Subcutaneous abdominal adipose tissue (tissue), 5 donors: ENCODE results near the gene ATF6B.
"Not testable (repeated sequence)": the region's sequence is repeated elsewhere in the genome, so short reads cannot be mapped to it uniquely, and the experiment has no call there.

ENCODE experiments used
- H3K27ac ChIP-seq: one replicate; pipeline ENCODE4 v1.7.0; 2013; ENCODE audit warnings: low read depth, mild to moderate bottlenecking, inconsistent platforms, low read length, moderate library complexity
- H3K27me3 ChIP-seq, 5 donors: one replicate each; pipeline ENCODE4 v1.7.0; 2013; ENCODE audit warnings: low read length in 5 of 5, inconsistent platforms in 1 of 5; ENCODE audit not compliant: control insufficient read depth in 5 of 5, insufficient read depth in 4 of 5
- H3K36me3 ChIP-seq, 5 donors: one replicate each; pipeline ENCODE4 v1.7.0; 2013; ENCODE audit warnings: low read length in 5 of 5; ENCODE audit not compliant: control insufficient read depth in 5 of 5, insufficient read depth in 5 of 5
- H3K4me1 ChIP-seq, 5 donors: one replicate each; pipeline ENCODE4 v1.7.0; 2013; ENCODE audit warnings: low read length in 5 of 5, mild to moderate bottlenecking in 3 of 5, moderate library complexity in 1 of 5; ENCODE audit not compliant: control insufficient read depth in 5 of 5, insufficient read depth in 5 of 5
- H3K4me3 ChIP-seq, 5 donors: one replicate each; pipeline ENCODE4 v1.7.0; 2013; ENCODE audit warnings: low read length in 5 of 5, low read depth in 1 of 5
- H3K9ac ChIP-seq, 5 donors: one replicate each; pipeline ENCODE4 v1.7.0; 2013; ENCODE audit warnings: low read length in 5 of 5, mild to moderate bottlenecking in 4 of 5, moderate library complexity in 3 of 5
- H3K9me3 ChIP-seq, 5 donors: one replicate each; pipeline ENCODE4 v1.7.0; 2013; ENCODE audit warnings: low read length in 5 of 5; ENCODE audit not compliant: control insufficient read depth in 5 of 5
- donor health status: healthy.
- donor health status: healthy.
- donor health status: healthy.
- donor health status: healthy.
- donor health status: healthy.

ATF6B gene

GRCh38 chr6:32149092-32149755, 21.2 kb upstream of the ATF6B start:
- Histone ChIP-seq H3K27me3 (peaks cover 3 to 19% (median 8%) of the 10 kb centered on the region in 5 donors), H3K9me3 (no peaks in the 10 kb centered on the region), H3K36me3 (no peaks in the 10 kb centered on the region), H3K27ac (no peak overlapping the region), H3K4me3 (peak overlapping the region; percentile 58 to 69 (median 59)), H3K4me1 (peaks cover 0 to 38% (median 36%) of the 10 kb centered on the region in 5 donors), H3K9ac (peak overlapping the region in 1 of 5 donors; percentile 25)

DNA sequence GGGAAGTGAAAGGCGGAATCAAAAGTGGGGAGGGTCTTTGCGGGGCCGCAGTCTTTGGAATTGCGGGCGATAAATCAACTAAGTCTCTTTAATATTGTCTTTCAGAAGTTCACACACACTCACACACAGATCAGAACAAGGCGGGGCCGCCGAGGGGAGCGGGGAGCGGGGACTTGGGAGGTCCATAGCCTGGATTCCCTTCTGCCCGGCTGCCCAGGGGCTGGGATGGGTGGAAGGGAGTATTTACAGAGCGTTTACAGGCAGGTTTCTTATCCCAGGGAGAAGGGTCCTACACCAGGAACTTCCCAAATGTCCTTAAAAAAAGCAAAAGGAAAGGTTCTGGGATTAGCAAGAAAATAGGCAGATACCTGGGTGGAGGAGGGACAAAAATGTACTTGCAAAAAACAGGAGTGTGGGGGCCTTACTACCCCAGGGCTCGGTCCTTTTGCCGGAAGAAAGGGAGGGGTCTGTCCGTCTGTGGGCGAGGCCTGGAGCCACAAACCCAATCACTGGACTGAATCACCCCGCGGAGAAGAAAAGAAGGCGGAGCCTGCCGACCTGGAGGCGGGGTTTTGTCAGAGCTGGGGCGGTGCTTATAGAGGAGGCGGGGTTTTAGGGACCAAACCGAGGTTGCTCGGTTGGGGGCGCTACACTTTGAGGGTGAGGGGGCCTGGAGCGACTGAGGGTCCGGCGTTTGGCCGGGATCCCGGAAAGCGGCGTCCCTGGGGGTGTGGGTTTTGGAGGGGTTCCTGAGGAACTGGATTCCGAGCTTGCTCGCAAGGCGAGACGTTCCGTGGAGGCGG, 20.4 kb upstream of the ATF6B start:
- Histone ChIP-seq H3K9me3 (no peaks in the 10 kb centered on the region), H3K4me1 (peaks cover 0 to 31% (median 31%) of the 10 kb centered on the region in 5 donors), H3K9ac (peak overlapping the region in 4 of 5 donors; percentile 1 to 69 (median 40)), H3K27ac (no peak overlapping the region), H3K36me3 (no peaks in the 10 kb centered on the region), H3K27me3 (peaks cover 3 to 19% (median 8%) of the 10 kb centered on the region in 5 donors), H3K4me3 (peak overlapping the region; percentile 58 to 72 (median 63))

GRCh38 chr6:32147401-32148132, 19.5 kb upstream of the ATF6B start:
- peak overlapping the region in 1 of 5 donors; percentile 69 for H3K9ac ChIP-seq
- peaks cover 3 to 19% (median 8%) of the 10 kb centered on the region in 5 donors for H3K27me3 ChIP-seq
- peak overlapping the region in 1 of 5 donors; percentile 63 for H3K4me3 ChIP-seq
- H3K36me3 ChIP-seq, result no peaks in the 10 kb centered on the region
- H3K27ac ChIP-seq, result no peak overlapping the region
- H3K9me3 ChIP-seq, result no peaks in the 10 kb centered on the region
- H3K4me1 ChIP-seq, result peaks cover 0 to 22% (median 21%) of the 10 kb centered on the region in 5 donors

- H3K9ac ChIP-seq, result no peak overlapping the region
- H3K36me3 ChIP-seq, result no peaks in the 10 kb centered on the region
- peaks cover 0 to 15% (median 14%) of the 10 kb centered on the region in 5 donors for H3K4me1 ChIP-seq
- H3K27me3 ChIP-seq, result peaks cover 3 to 22% (median 8%) of the 10 kb centered on the region in 5 donors
- H3K9me3 ChIP-seq, result no peaks in the 10 kb centered on the region
- no peak overlapping the region for H3K4me3 ChIP-seq
- no peak overlapping the region for H3K27ac ChIP-seq
Measured at GRCh38 chr6:32146687-32147086, 18.6 kb upstream of the ATF6B start.

- H3K9ac ChIP-seq, result no peak overlapping the region
- peaks cover 0 to 15% (median 14%) of the 10 kb centered on the region in 5 donors for H3K4me1 ChIP-seq
- no peak overlapping the region for H3K4me3 ChIP-seq
- H3K27me3 ChIP-seq, result peaks cover 3 to 19% (median 8%) of the 10 kb centered on the region in 5 donors
- H3K9me3 ChIP-seq, result no peaks in the 10 kb centered on the region
- no peak overlapping the region for H3K27ac ChIP-seq
- H3K36me3 ChIP-seq, result no peaks in the 10 kb centered on the region
Measured at GRCh38 chr6:32146287-32146686, 18.2 kb upstream of the ATF6B start.

DNA sequence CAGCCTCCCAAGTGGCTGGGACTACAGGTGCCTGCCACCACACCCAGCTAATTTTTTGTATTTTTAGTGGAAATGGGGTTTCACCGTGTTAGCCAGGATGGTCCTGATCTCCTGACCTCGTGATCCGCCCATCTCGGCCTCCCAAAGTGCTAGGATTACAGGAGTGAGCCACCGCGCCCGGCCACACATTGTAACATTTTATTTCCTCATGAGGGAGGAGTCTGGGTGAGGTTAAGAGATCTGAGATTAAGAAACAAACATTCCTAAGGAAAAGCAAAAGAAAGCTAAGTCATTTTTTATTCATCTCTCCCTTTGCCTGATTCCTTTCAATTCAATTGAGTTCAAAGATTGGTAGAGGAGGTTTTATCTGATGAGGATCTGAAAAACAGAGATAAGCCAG, 16.2 kb upstream of the ATF6B start:
- not testable (repeated sequence) for H3K36me3 ChIP-seq

GRCh38 chr6:32140420-32141046, 12.5 kb upstream of the ATF6B start:
- H3K36me3 ChIP-seq, result no peaks in the 10 kb centered on the region
- H3K9me3 ChIP-seq, result no peaks in the 10 kb centered on the region
- H3K27me3 ChIP-seq, result peaks cover 0 to 3% (median 0%) of the 10 kb centered on the region in 5 donors
- H3K4me1 ChIP-seq, result peaks cover 0 to 6% (median 3%) of the 10 kb centered on the region in 5 donors
- H3K9ac ChIP-seq, result no peak overlapping the region
- no peak overlapping the region for H3K4me3 ChIP-seq
- H3K27ac ChIP-seq, result no peak overlapping the region

More for the DNA sequence above, 16.2 kb upstream of the ATF6B start:
- H3K27ac ChIP-seq, H3K4me3 ChIP-seq, H3K9me3 ChIP-seq, H3K9ac ChIP-seq, H3K27me3 ChIP-seq: not testable (repeated sequence)
- peaks cover 2 to 20% (median 17%) of the 10 kb centered on the region in 5 donors for H3K4me1 ChIP-seq

- Histone ChIP-seq H3K9ac (no peak overlapping the region), H3K27me3 (peaks cover 0 to 3% (median 0%) of the 10 kb centered on the region in 5 donors), H3K36me3 (no peaks in the 10 kb centered on the region), H3K27ac (no peak overlapping the region), H3K4me3 (no peak overlapping the region), H3K9me3 (no peaks in the 10 kb centered on the region), H3K4me1 (peaks cover 0 to 6% (median 3%) of the 10 kb centered on the region in 5 donors)
Measured at GRCh38 chr6:32139590-32139989, 11.5 kb upstream of the ATF6B start.

DNA sequence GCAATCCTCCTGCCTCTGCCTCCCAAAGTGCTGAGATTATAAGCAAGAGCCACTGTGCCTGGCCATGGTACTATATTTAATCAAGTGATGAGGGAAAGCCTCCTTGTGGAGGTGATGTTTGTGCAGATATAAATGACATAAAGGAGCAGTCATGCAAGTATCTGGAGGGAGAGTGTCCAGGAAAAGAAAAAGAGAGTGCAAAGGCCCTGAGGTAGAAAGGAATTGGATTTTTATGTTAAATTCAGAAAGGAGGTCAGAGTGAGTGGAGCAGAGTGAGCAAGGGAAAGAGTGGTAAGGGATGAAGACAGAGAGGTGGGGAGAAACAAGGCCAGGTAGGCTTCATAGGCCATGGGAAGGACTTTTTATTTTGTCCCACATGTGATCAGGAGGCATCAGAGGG, 9.4 kb upstream of the ATF6B start:
- no peaks in the 10 kb centered on the region for H3K9me3 ChIP-seq
- H3K36me3 ChIP-seq, result no peaks in the 10 kb centered on the region
- peaks cover 0 to 6% (median 3%) of the 10 kb centered on the region in 5 donors for H3K4me1 ChIP-seq
- H3K27me3 ChIP-seq, result peaks cover 0 to 3% (median 0%) of the 10 kb centered on the region in 5 donors
- H3K27ac ChIP-seq, result no peak overlapping the region
- H3K9ac ChIP-seq, result no peak overlapping the region
- no peak overlapping the region for H3K4me3 ChIP-seq
